Globus pallidus (tissue), 1 donor: ENCODE data around the gene ZBTB46.

Experiments
- DNase-seq: peaks from one replicate; pipeline ENCODE4 v3.0.0-alpha.2; 2015; ENCODE audit warnings: low spot score

Gene ZBTB46

DNA sequence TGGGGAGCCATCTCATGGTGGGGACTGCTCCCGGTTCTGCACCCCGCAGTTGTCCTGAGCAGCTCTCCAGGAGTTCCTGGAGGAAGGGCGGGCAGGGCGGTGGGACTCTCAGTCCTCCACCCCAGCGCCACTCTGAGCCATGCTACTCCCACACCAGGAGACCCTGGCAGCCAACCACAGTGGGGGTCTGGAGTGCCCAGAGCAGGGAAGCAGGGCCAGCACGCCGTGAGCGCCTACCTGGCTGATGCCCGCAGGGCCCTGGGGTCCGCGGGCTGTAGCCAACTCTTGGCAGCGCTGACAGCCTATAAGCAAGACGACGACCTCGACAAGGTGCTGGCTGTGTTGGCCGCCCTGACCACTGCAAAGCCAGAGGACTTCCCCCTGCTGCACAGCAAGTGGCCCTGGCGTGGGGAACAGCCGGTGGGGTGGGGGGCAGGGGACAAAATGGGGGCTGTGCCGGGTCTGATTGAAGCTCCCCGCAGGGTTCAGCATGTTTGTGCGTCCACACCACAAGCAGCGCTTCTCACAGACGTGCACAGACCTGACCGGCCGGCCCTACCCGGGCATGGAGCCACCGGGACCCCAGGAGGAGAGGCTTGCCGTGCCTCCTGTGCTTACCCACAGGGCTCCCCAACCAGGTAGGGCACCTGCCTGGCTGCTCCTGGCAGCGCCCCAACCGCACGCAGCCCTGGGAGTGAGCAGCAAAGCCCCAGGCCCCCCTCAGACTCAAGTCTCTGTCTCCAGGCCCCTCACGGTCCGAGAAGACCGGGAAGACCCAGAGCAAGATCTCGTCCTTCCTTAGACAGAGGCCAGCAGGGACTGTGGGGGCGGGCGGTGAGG is 136.3 kb downstream of the ZBTB46 start:
- DNase-seq: no peak

DNA sequence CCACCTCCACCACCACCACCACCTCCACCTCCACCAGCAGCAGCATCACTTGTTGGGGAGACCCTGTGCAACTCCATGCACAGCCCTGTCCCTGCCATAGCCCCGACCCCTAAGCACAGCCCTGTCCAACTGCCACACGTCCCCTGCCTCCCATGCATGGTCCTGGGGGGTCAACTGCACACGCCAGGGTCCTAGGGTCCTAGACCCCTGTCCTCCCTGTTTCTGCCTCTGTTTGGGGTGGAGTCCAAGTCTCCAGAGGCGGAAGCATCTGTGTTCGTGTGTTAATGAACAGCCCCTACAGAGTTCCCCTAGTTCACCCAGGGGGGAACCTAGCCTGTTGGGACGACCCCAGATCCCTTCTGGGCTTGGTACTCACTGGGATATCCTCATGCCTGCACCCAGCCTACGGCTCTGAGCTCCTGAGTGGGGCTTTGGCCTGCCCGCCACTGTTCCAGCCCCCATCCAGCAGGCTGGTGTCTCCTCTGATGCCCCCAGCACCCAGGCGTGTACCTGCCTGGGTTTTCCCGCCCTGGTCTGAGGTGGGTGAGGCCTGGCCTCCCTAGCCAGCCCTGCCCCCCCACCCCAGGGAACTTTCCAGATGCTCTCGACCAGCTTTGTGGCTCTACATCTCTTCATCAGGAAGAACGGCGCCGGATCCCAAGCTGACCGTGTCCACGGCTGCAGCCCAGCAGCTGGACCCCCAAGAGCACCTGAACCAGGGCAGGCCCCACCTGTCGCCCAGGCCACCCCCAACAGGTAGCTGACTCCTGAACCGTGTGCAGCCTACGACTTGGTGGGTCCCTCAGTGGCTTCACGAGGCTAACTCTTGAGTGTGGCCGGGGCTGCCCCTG is 137.1 kb downstream of the ZBTB46 start:
- no peak for DNase-seq
